OCI-LY1 (cell line): ENCODE data around the gene PIGT.

Experiments used
- H2AFZ ChIP-seq: fragments of 200-600 bp; sonication (generic), shearing (Covaris generic); 2 replicates; pipeline ENCODE4 v1.6.0; 2014; ENCODE audit warnings: antibody characterized with exemption, mild to moderate bottlenecking, low read length
- H3F3A ChIP-seq: fragments of 200-600 bp; sonication (generic), shearing (Covaris generic); 2 replicates; pipeline ENCODE4 v1.6.0; 2014; ENCODE audit warnings: mild to moderate bottlenecking, antibody characterized with exemption, low read length, moderate library complexity; ENCODE audit not compliant: insufficient read depth
- H3K27ac ChIP-seq: fragments of 200-600 bp; sonication (generic); 2 replicates; pipeline ENCODE4 v1.5.1; 2014; ENCODE audit warnings: low read length, mixed run types, mild to moderate bottlenecking, low read depth; ENCODE audit not compliant: poor library complexity, severe bottlenecking
- H3K27me3 ChIP-seq: fragments of 200-600 bp; sonication (generic); 2 replicates; pipeline ENCODE4 v1.6.0; 2014; ENCODE audit warnings: antibody characterized with exemption, mild to moderate bottlenecking, low read length, moderate library complexity; ENCODE audit not compliant: insufficient read depth
- H3K36me3 ChIP-seq: fragments of 200-600 bp; sonication (generic); 2 replicates; pipeline ENCODE4 v1.6.1; 2014; ENCODE audit warnings: mild to moderate bottlenecking, antibody characterized with exemption, low read length, moderate library complexity, mixed read lengths; ENCODE audit not compliant: insufficient read depth
- H3K4me1 ChIP-seq: fragments of 200-600 bp; sonication (generic); 2 replicates; pipeline ENCODE4 v1.5.1; 2014; ENCODE audit warnings: mild to moderate bottlenecking, low read length, moderate library complexity; ENCODE audit not compliant: insufficient read depth, severe bottlenecking
- H3K4me2 ChIP-seq: fragments of 200-600 bp; sonication (generic), shearing (Covaris generic); 2 replicates; pipeline ENCODE4 v1.6.1; 2014; ENCODE audit warnings: low read length
- H3K4me3 ChIP-seq: fragments of 200-600 bp; sonication (generic); 2 replicates; pipeline ENCODE4 v1.5.1; 2014; ENCODE audit warnings: low read length, low read depth, mild to moderate bottlenecking, mixed read lengths; ENCODE audit not compliant: poor library complexity, severe bottlenecking
- H3K79me2 ChIP-seq: fragments of 200-600 bp; shearing (Covaris generic); 2 replicates; pipeline ENCODE4 v1.6.1; 2016; ENCODE audit warnings: mixed run types, low read length, mixed read lengths; ENCODE audit not compliant: insufficient read depth
- H3K9ac ChIP-seq: fragments of 200-600 bp; sonication (generic), shearing (Covaris generic); 2 replicates; pipeline ENCODE4 v1.6.1; 2014; ENCODE audit warnings: mild to moderate bottlenecking, low read length, mixed read lengths
- H3K9me2 ChIP-seq: fragments of 200-600 bp; sonication (generic), shearing (Covaris generic); 2 replicates; pipeline ENCODE4 v1.6.1; 2014; ENCODE audit warnings: low read depth, mild to moderate bottlenecking, low read length, mixed read lengths
- H3K9me3 ChIP-seq: fragments of 200-600 bp; shearing (Covaris generic); 2 replicates; pipeline ENCODE4 v1.6.1; 2014; ENCODE audit warnings: low read length, mixed read lengths
- H4K20me1 ChIP-seq: fragments of 200-600 bp; sonication (generic), shearing (Covaris generic); 2 replicates; pipeline ENCODE4 v1.6.0; 2016; ENCODE audit warnings: mild to moderate bottlenecking, low read length; ENCODE audit not compliant: insufficient read depth
- EZH2 ChIP-seq: fragments of 200-600 bp; sonication (generic), shearing (Covaris generic); IDR thresholded peaks from 2 replicates; pipeline ENCODE4 v1.8.0; 2017; ENCODE audit warnings: borderline replicate concordance, mixed run types, mild to moderate bottlenecking, antibody characterized with exemption, low read length, moderate library complexity, mixed read lengths
- TF ChIP-seq, protein P1 (sequence below): fragments of 200-600 bp; sonication (generic), shearing (Covaris generic); IDR thresholded peaks from 2 replicates; pipeline ENCODE4 v1.5.1; 2017; ENCODE audit warnings: mild to moderate bottlenecking, antibody characterized with exemption, low read length, moderate library complexity, mixed read lengths

The PIGT gene

DNA sequence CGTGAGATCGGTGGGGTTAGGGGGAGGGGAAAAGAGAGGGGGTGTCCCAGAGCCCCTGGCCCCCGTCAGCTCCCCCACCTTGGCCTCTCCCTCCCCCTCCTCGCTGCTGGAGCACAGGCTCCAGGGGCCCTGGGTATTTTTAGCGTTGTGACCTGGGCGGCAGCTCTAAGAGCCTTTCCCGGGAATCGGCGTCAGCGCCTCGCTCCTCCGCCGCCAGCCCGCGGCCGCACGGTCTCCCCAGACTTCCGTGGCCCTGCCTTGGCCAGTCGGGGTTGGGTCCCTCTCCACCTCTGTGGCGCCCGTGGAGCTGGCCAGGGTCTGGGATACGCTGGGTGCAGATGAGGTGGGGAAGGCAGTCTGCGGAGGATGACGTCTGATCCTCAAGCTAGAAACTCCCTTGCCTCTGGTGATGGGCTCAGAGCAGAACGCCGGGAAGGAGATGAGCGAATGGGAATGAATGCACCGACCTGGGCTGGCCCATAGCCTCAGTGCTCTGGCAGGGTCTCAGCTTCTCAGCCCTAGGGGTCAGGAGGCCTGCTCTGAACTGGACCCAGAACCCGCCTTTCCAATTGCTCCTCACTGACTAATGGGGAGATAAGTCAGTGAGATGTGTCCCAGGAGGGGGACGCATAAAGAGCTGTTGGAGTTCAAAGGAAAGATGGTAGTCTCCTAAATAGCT is 8.7 kb upstream of the PIGT start:
- no peak for TF ChIP-seq EZH2
- TF ChIP-seq, protein P1, sequence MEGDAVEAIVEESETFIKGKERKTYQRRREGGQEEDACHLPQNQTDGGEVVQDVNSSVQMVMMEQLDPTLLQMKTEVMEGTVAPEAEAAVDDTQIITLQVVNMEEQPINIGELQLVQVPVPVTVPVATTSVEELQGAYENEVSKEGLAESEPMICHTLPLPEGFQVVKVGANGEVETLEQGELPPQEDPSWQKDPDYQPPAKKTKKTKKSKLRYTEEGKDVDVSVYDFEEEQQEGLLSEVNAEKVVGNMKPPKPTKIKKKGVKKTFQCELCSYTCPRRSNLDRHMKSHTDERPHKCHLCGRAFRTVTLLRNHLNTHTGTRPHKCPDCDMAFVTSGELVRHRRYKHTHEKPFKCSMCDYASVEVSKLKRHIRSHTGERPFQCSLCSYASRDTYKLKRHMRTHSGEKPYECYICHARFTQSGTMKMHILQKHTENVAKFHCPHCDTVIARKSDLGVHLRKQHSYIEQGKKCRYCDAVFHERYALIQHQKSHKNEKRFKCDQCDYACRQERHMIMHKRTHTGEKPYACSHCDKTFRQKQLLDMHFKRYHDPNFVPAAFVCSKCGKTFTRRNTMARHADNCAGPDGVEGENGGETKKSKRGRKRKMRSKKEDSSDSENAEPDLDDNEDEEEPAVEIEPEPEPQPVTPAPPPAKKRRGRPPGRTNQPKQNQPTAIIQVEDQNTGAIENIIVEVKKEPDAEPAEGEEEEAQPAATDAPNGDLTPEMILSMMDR = no peak
- H3K4me1 ChIP-seq = peaks cover 12% of the 10 kb centered on the region
- H3K4me2 ChIP-seq = no peak overlapping the region
- no peaks in the 10 kb centered on the region for H3K9me3 ChIP-seq
- no peaks in the 10 kb centered on the region for H3K79me2 ChIP-seq
- no peak overlapping the region for H2AFZ ChIP-seq
- H3K9ac ChIP-seq = no peak overlapping the region
- H4K20me1 ChIP-seq = no peaks in the 10 kb centered on the region
- H3K4me3 ChIP-seq = no peak overlapping the region
- no peaks in the 10 kb centered on the region for H3F3A ChIP-seq
- H3K27ac ChIP-seq = no peak overlapping the region
- H3K36me3 ChIP-seq = no peaks in the 10 kb centered on the region; the same call in 1 of the 2 replicates
- peaks cover 9% of the 10 kb centered on the region; the same call in 1 of the 2 replicates for H3K27me3 ChIP-seq
- H3K9me2 ChIP-seq = no peaks in the 10 kb centered on the region

DNA sequence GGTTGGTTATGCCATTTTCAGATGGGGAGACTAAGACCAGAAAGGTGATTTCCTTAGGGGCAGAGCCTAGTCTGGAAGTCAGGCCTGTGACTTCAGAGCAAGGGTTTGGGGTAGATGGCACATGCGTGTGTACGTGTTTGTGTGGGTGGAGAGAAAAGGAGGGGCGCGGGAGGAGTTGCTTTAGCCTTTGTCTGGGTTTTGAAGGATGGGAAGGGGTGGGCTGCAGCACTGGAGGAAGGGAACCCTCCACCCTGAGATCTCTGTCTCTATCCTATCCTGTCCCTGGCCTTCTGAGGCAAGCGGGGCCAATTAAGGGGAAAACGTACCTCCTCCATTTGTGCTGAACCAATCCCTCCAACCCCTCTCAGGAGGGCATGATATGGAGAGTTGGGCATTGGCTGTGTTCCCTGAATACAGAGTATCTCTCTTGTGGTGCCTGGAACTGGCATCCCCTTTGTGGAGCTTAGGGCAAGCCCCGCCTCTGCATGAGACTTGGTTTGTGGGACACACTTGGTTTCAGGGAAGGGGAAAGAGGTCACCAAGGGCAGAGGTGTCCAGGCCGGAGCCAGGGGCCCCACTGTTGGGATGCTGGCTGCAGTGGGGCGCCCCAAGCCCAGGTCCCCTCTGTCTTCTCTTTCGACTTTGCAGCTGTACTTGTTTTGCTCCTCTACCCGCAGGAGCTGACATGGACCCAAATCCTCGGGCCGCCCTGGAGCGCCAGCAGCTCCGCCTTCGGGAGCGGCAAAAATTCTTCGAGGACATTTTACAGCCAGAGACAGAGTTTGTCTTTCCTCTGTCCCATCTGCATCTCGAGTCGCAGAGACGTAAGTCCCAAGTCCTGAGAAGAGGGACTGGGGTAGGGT is 7.9 kb upstream of the PIGT start, which contains the start of gene DBNDD2:
TSS of gene DBNDD2 (plus strand) at position 507 of the 863 bp plus-strand sequence. CDS start at position 686, 179 bp downstream.
- no peak for TF ChIP-seq EZH2
- TF ChIP-seq, protein P1 = no peak
- Histone ChIP-seq H3K9ac (no peak within 1 kb of the TSS), H3K9me3 (no peaks in the 10 kb centered on the region), H3K27ac (no peak within 1 kb of the TSS), H2AFZ (no peak within 1 kb of the TSS), H3K79me2 (no peaks in the 10 kb centered on the region), H4K20me1 (no peaks in the 10 kb centered on the region), H3K9me2 (no peaks in the 10 kb centered on the region), H3K4me2 (no peak within 1 kb of the TSS), H3K27me3 (peaks cover 9% of the 10 kb centered on the region; the same call in 1 of the 2 replicates), H3K4me3 (no peak within 1 kb of the TSS), H3K36me3 (no peaks in the 10 kb centered on the region), H3K4me1 (peaks cover 12% of the 10 kb centered on the region), H3F3A (no peaks in the 10 kb centered on the region)

GRCh38 chr20:45408646-45409213 is 7.2 kb upstream of the PIGT start:
- no peaks in the 10 kb centered on the region for H3K36me3 ChIP-seq

More at GRCh38 chr20:45408646-45409213, 7.2 kb upstream of the PIGT start:
- Histone ChIP-seq H3K27me3 (peaks cover 9% of the 10 kb centered on the region; the same call in 1 of the 2 replicates), H3F3A (no peaks in the 10 kb centered on the region), H3K4me1 (peaks cover 12% of the 10 kb centered on the region), H3K9ac (no peak overlapping the region), H3K4me2 (no peak overlapping the region), H3K9me2 (no peaks in the 10 kb centered on the region), H3K4me3 (no peak overlapping the region), H4K20me1 (no peaks in the 10 kb centered on the region), H3K9me3 (no peaks in the 10 kb centered on the region), H2AFZ (no peak overlapping the region), H3K27ac (no peak overlapping the region), H3K79me2 (no peaks in the 10 kb centered on the region)
- TF ChIP-seq, protein P1 = no peak
- TF ChIP-seq EZH2 = no peak
